Stimulated activated CD8-positive, alpha-beta memory T cell treated with anti-CD3 and anti-CD28 coated beads, Interleukin-15, amount 100 ng/mL, for 1 hour (primary cell): ENCODE data around the gene RGS10.
"Not testable (repeated sequence)": the region's sequence is repeated elsewhere in the genome, so short reads cannot be mapped to it uniquely, and the experiment has no call there.

ENCODE experiments used
- DNase-seq: peaks from one replicate; pipeline ENCODE4 v3.0.0-alpha.2; 2020; ENCODE audit warnings: low read depth

Gene RGS10

GRCh38 chr10:119542357-119542987, at the start of gene RGS10:
TSS of gene RGS10 (minus strand) at chr10:119542719. CDS start at chr10:119542638, 81 bp downstream.
- peak; percentile 62 for DNase-seq

GRCh38 chr10:119588071-119588470, 45.6 kb upstream of the RGS10 start:
- no peak for DNase-seq

- no peak for DNase-seq
Measured at GRCh38 chr10:119578355-119578754, 35.8 kb upstream of the RGS10 start.

GRCh38 chr10:119575991-119576390, 33.5 kb upstream of the RGS10 start:
- no peak for DNase-seq

- no peak for DNase-seq
Measured at GRCh38 chr10:119575506-119575905, 33.0 kb upstream of the RGS10 start.

- no peak for DNase-seq
Measured at GRCh38 chr10:119567978-119568377, 25.5 kb upstream of the RGS10 start.

GRCh38 chr10:119562097-119562496, 19.6 kb upstream of the RGS10 start:
- no peak for DNase-seq

- DNase-seq = not testable (repeated sequence)
Measured at GRCh38 chr10:119559511-119559910, 17.0 kb upstream of the RGS10 start.

- not testable (repeated sequence) for DNase-seq
Measured at GRCh38 chr10:119556081-119556480, 13.6 kb upstream of the RGS10 start.

- DNase-seq = no peak
Measured at GRCh38 chr10:119555178-119555784, 12.8 kb upstream of the RGS10 start.

GRCh38 chr10:119550827-119551226, 8.3 kb upstream of the RGS10 start:
- no peak for DNase-seq

- no peak for DNase-seq
Measured at GRCh38 chr10:119549247-119549999, 6.9 kb upstream of the RGS10 start.

GRCh38 chr10:119546009-119546408, 3.5 kb upstream of the RGS10 start:
- no peak for DNase-seq

GRCh38 chr10:119545310-119545709, 2.8 kb upstream of the RGS10 start:
- no peak for DNase-seq

GRCh38 chr10:119543814-119544642, 1.5 kb upstream of the RGS10 start:
- DNase-seq = no peak

GRCh38 chr10:119542988-119543813, 682 bp upstream of the RGS10 start:
- DNase-seq = peak; percentile 32

- no peak for DNase-seq
Measured at GRCh38 chr10:119541459-119542356, 811 bp downstream of the RGS10 start.

- DNase-seq = no peak
Measured at GRCh38 chr10:119541046-119541445, 1.5 kb downstream of the RGS10 start.

- DNase-seq = no peak
Measured at GRCh38 chr10:119540038-119540437, 2.5 kb downstream of the RGS10 start.

GRCh38 chr10:119539359-119539825, 3.1 kb downstream of the RGS10 start:
- DNase-seq = no peak
